HG02763 (cell line): ENCODE data around the gene TBXAS1.

Experiments used
- ATAC-seq: cut with Tn5 transposase; IDR thresholded peaks from one replicate; pipeline ENCODE4 v1.9.1; 2021; ENCODE audit warnings: mild to moderate bottlenecking, moderate library complexity; ENCODE audit not compliant: unreplicated experiment

TBXAS1 gene

DNA sequence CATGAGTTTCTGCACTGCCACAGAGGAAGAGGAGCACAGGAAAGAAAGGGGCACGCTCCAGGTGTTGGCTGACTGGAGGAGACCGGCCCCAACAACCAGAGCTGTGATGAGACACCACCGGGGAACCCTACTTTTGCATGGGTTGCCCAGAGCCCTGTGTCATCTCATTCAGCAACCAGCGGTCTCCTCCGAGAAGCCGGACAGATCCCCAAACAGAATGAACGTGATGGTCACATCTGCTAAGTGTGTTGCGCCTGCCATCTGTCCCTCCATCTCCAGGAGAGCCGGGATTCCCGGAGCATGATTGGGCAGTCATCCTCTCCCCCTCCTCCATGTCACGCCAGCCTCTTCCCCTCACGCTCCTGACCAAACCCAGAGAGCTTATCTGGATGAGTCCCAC is 210.8 kb downstream of the TBXAS1 start:
- ATAC-seq = no peak

- ATAC-seq = no peak
Measured at GRCh38 chr7:140041659-140042385, 212.8 kb downstream of the TBXAS1 start.

- ATAC-seq = no peak
Measured at GRCh38 chr7:140042386-140042670, 213.3 kb downstream of the TBXAS1 start.

- no peak for ATAC-seq
Measured at GRCh38 chr7:140044251-140044650, 215.2 kb downstream of the TBXAS1 start.

DNA sequence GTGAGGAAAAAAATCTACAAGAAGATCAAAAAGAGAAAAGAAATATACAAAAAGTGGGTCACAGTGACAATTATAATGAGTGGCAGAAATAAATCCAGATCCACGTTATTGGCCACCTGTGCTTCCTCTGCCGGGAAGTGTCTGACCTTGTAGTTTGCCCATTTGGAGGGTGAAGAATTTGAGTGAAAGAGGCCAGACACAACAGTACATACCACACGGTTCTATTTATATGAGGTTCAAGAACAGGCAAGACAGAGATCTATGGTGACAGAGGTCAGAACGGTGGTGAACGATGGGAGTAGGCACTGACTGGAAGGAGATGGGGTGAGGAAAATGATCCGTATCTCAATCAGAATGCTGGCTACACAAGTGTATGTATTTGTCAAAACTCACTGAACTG is 216.6 kb downstream of the TBXAS1 start:
- no peak for ATAC-seq

DNA sequence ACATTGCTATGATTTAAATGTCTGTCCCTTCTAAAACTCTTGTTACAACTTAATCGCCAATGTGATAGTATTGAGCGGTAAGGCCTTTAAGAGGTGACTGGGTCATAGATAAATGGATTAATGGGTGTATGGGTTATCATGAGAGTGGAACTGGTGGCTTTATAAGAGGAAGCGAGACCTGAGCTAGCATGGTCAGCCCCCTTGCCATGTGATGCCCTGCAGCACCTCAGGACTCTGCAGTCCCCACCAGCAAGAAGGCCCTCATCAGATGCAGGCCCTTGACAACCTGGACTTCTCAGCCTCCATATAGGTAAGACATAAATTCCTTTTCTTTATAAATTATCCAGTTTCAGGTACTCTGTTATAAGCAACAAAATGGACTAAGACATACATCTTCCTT is 218.1 kb downstream of the TBXAS1 start:
- ATAC-seq = no peak

DNA sequence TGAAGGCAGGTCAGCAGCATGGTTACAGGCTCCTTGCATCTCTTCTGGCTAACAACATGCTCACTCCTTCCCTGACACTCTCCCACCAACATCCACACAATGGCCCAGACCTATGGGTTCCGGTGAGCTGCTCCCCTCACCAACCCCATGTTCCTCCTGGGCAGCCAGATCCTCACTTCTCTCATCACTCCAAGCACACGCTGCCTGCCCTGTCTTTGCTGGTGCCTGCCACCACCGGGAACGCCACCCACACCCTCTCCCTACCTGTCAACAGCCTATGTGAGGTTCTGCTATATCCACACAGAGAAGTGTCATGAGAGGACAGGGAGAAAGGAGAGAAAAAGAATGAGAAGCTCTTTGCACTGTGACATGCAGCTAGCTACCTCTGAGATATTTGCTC is 219.1 kb downstream of the TBXAS1 start:
- ATAC-seq = no peak

- no peak for ATAC-seq
Measured at GRCh38 chr7:140048989-140049338, 219.9 kb downstream of the TBXAS1 start.

DNA sequence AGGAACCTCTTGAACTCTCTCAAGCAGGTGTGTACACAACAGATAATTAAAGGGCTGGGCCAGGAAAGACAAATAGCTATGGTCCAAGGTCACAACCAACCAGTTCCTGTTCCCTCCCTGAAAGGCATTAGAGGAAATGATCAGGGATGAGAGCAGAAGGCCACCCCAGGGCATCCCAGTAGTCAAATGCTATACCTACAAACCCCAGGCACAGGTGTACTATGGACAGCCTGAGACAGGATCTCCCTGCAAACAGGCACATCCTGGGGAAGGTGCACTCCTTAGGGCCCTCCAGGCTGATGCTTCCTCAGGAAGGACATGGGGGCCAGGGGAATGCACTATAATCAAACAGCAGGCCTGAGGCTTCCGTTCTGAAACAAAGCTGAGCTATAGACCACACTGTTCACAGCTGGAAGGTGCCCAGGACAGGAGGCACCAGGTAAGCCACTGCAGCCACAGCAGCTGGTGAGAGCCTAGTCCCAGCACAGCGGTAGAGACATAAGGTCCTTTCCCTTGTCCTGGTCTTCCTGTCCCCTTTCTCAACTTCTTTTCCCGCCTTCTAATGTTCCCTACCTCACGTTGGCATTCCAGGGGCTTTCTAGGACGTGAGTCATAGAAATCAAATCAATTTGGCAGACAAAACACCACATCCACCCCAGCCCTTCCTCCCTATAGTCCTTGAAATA is 220.4 kb downstream of the TBXAS1 start:
- no peak for ATAC-seq

DNA sequence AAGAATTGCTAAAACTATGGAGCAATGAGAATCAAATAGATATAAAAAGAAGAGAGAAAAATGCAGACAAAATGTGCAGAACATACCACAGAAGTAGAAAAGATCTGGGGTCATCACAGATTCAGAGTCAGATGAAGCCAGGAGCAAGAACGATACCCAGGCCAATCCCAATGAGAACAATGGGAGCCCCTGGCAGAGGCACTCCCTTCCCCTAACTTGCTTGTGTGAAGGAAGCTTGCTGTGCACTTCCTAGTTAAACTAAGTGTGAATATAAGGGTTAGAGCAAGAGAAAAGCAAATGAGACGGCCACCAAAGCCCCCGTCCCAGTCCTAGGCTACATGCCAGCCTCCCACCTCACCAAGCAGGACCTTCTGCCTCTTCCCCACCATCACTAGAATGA is 221.0 kb downstream of the TBXAS1 start:
- ATAC-seq = no peak

- no peak for ATAC-seq
Measured at GRCh38 chr7:140051820-140052219, 222.8 kb downstream of the TBXAS1 start.

DNA sequence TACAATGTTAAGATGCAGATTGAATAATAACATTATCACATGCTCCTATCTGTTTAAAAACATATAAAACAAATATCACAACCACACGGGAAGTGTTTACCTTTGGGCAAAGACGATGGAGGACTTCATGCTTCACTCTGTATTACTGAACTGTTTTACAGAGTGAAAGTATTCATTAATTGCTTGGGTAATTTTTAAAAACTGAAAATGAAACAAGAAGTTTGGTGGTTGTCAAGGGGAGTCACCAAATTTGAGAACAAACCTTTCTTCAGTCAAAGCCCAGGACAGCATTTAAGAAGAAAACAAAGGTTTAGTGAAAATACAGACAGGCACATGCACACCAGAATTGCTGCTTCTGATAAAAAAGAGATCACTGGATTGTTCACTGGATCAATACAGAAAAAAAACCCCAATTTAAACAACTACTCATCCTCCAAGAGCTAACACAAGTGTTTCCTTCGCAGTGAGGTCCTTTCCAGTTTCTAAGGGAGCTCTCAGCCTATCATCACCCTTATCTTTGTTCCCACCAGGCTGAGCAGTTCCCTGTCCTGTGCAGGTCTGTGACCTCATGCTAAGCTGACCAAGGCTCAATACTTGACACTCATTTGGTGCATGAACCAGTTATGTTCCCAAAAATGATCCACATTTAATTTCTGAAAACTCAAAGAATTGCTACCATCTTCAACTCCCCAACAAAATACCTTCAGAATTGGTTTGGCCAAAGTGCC is 224.9 kb downstream of the TBXAS1 start:
- ATAC-seq = peak; percentile 77

- no peak for ATAC-seq
Measured at GRCh38 chr7:140054751-140055150, 225.7 kb downstream of the TBXAS1 start.

GRCh38 chr7:140055833-140056232 is 226.8 kb downstream of the TBXAS1 start:
- ATAC-seq = no peak

DNA sequence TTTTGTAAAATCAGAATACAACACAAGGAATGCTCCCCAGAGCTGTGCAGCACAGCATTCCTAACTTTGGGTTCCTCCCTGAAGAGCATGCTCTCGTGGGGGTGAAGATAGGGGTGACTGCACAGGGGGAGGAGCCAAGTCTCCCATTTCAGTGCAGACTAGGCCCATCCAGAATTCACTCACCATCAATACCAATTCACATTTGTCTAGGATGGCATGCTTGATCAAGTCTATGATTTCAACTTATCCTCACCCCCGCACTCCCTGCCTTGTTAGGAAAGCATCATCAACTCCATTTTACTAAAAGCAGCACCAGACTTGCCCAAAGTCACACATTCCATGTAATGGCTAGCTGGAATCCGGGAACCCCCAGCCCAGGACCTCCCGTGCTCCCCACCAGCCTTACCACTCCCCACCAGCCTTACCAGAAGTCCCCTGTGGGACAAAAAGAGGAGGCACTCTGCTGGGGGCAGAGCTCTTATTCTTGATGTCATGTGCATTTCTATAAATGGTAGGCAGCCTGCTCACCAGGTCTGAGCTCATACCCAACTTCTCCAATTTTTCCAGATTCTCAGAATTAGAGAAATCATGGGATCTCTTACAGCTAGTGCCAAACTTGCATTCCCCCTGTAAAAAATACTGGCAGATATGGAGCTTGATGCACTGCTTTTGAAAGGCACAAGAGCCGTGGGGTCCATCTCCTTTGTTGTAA is 227.5 kb downstream of the TBXAS1 start:
- ATAC-seq = no peak

DNA sequence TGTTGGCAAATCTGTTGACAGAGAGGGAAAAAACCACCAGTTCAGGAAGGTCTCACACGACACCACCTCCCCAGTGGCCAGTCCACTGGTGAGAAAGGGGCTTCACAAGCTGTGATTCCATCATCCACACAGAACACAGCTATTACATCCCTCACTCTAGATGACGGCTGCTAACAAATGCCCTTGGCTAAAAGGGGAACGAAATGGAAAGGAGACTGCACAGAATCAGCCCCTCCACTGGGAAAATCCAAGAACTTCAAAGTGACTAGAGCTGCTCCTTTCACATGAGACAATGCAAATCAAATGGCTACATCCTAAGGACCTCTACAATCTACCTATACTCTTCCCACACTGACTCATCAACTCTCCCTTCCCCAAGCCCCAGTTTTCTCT is 228.1 kb downstream of the TBXAS1 start:
- ATAC-seq = no peak

- ATAC-seq = no peak
Measured at GRCh38 chr7:140058517-140058916, 229.5 kb downstream of the TBXAS1 start.

GRCh38 chr7:140059273-140060242 is 230.5 kb downstream of the TBXAS1 start:
- ATAC-seq = no peak

DNA sequence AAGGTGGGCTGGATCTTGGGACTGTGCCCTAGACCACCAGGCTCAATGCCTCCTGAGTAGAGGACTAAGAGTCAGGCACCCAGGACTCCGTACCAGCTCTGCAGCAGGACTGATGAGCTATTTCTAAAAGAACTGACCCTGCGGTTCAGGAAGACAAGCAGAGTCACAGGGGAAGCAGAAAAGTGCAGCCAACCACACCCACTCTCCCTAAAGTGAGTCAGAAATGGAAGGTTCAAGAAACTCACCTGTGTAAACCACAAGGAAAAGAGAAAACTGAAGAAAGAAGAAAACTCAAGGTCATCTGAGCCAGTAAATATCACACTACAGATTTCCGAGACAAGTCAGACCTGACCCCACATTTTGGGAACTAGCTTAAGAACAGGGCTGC is 231.2 kb downstream of the TBXAS1 start:
- ATAC-seq = no peak

DNA sequence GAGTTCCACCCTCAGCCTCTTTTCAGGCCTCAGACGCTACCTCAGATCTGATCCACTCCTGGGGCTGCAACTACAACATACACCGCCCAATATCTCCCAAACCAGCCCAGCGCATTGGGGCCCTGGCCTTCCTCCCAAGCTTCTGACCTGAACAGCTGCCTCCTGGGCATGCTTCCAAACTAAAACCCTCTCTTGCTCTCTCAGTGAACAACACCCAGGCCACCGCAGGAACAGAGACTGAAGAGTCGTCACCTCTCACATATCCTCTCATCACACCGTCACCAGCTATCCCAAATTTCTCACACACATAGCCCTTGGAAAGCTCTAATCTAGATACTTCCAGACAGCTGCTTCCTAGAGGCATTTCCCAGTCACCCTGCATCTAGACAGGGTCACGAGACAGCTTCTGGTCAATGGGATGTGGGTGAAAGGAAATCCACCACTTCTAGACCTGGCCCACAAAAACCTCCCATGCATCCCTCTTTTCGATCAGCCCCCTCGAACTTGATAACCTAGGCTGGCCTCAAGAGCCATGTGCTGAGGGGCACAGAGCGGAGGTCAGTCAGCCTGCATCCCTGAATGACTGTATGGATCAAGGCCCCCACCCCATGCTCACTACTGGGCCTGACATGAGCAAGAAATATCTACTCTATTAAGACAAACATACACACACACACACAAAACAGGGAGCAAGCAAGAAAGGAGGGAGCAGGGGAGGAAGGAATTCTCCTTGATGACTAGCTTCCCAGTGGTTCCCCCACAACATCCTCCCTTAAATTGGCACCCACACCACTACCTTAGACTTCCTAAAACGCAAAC is 231.9 kb downstream of the TBXAS1 start:
- no peak for ATAC-seq
